ENCODE data around the gene DAAM1. TPM values are rescaled to one million over a fixed set of nuclear protein-coding genes. Genes with fewer than 3 reads are reported as not detected.
A peak's percentile ranks its signal among the peaks of the same experiment; 100 is the strongest.

Gene DAAM1
- polyA plus RNA-seq, 1 donor from 2014 or later: 161 TPM

DNA sequence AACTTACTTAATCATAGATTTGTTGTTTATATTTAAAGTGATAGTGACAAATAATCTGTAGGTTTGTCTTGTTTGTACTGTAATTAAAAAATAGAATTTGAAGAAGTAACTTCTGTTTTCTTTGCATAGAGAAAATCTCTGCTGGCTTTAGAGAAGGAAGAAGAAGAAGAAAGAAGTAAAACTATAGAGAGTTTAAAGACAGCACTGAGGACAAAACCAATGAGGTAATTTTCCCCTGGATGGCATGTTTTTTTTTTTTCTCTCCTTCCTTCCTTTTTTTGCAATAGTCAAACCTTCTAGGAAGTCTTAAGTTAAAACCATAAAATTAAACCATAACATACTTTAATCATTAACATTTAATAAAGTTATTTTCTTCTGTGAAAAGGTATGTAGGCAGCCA lies 131.9 kb downstream of the DAAM1 start:
- no peak for TF ChIP-seq EP300 (conservative IDR thresholded peaks at IDR 0.05; ENCODE audit: poor library complexity, severe bottlenecking)
- TF ChIP-seq EZH2 (IDR thresholded peaks at IDR 0.05; ENCODE audit: borderline replicate concordance, insufficient read depth, low read length, poor library complexity, severe bottlenecking): no peak
- TF ChIP-seq, protein P1, sequence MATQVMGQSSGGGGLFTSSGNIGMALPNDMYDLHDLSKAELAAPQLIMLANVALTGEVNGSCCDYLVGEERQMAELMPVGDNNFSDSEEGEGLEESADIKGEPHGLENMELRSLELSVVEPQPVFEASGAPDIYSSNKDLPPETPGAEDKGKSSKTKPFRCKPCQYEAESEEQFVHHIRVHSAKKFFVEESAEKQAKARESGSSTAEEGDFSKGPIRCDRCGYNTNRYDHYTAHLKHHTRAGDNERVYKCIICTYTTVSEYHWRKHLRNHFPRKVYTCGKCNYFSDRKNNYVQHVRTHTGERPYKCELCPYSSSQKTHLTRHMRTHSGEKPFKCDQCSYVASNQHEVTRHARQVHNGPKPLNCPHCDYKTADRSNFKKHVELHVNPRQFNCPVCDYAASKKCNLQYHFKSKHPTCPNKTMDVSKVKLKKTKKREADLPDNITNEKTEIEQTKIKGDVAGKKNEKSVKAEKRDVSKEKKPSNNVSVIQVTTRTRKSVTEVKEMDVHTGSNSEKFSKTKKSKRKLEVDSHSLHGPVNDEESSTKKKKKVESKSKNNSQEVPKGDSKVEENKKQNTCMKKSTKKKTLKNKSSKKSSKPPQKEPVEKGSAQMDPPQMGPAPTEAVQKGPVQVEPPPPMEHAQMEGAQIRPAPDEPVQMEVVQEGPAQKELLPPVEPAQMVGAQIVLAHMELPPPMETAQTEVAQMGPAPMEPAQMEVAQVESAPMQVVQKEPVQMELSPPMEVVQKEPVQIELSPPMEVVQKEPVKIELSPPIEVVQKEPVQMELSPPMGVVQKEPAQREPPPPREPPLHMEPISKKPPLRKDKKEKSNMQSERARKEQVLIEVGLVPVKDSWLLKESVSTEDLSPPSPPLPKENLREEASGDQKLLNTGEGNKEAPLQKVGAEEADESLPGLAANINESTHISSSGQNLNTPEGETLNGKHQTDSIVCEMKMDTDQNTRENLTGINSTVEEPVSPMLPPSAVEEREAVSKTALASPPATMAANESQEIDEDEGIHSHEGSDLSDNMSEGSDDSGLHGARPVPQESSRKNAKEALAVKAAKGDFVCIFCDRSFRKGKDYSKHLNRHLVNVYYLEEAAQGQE (IDR thresholded peaks at IDR 0.05; ENCODE audit: borderline replicate concordance): no peak
- TF ChIP-seq RAD21 (conservative IDR thresholded peaks at IDR 0.05): no peak
- no peaks in the 10 kb centered on the region for H3K36me3 ChIP-seq (ENCODE audit: insufficient read depth, low read length)
- H3K9me2 ChIP-seq (ENCODE audit: insufficient read depth, low read length): no peaks in the 10 kb centered on the region
- no peak overlapping the region for H3K4me3 ChIP-seq (ENCODE audit: low read length)
- no peaks in the 10 kb centered on the region for H3K9me3 ChIP-seq (ENCODE audit: low read length)
- H4K20me1 ChIP-seq (ENCODE audit: insufficient read depth): no peaks in the 10 kb centered on the region
- no peak overlapping the region for H3K9ac ChIP-seq (ENCODE audit: low read length)
- H2AFZ ChIP-seq (ENCODE audit: low read depth, low read length): no peak overlapping the region
- peak overlapping the region; percentile 15 for H3K27ac ChIP-seq (ENCODE audit: low read length)
- H3K4me2 ChIP-seq (ENCODE audit: low read length): no peak overlapping the region
- H3K79me2 ChIP-seq (replicated peaks; ENCODE audit: insufficient read depth, low read length): no peaks in the 10 kb centered on the region
- no peaks in the 10 kb centered on the region for H3F3A ChIP-seq (ENCODE audit: insufficient read depth, low read length, poor library complexity, severe bottlenecking)
- H3K27me3 ChIP-seq (ENCODE audit: insufficient read depth, low read depth, low read length): no peaks in the 10 kb centered on the region

DNA sequence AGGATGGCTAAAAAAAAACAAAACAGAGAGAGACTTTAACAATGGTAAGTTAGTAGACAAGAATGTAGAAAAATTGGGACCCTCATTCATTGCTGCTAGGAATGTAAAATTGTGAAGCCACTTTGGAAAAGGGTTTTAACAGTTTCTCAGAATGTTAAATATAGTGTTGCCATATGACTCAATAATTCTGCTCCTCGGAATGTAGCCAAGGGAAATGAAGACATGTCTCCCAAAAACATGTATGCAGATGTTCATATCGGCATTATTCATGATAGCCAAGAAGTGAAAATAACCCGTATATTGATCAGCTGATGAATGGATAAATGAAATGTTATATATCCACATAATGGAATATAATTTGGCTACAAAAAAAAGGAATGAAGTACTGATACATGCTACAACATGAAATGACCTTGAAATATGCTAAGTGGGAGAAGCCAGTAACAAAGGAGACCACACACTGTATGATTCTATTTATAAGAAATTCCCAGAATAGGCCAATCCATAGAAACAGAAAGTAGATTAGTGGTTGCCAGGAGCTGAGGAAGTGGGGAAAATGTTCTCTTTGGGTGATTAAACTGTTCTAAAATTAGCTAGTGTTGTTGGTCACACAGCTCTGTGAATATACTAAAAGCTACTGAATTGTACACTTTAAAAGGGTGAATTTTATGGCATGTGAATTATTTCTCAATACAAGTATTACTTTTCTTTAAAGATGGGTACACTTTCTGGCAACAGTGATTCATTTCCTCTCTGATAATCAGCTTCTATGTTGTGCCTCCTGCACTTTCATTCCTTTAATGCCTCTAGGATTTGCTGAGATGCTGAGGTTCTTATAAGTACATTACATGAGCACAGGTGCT lies 132.5 kb downstream of the DAAM1 start:
- no peaks in the 10 kb centered on the region for H3K9me3 ChIP-seq (ENCODE audit: low read length)
- H3K4me3 ChIP-seq (ENCODE audit: low read length): no peak overlapping the region
- no peaks in the 10 kb centered on the region for H3K27me3 ChIP-seq (ENCODE audit: insufficient read depth, low read depth, low read length)
- H3K36me3 ChIP-seq (ENCODE audit: insufficient read depth, low read length): peaks cover 3% of the 10 kb centered on the region
- no peaks in the 10 kb centered on the region for H4K20me1 ChIP-seq (ENCODE audit: insufficient read depth)
- H3F3A ChIP-seq (ENCODE audit: insufficient read depth, low read length, poor library complexity, severe bottlenecking): no peaks in the 10 kb centered on the region
- TF ChIP-seq, protein P2, sequence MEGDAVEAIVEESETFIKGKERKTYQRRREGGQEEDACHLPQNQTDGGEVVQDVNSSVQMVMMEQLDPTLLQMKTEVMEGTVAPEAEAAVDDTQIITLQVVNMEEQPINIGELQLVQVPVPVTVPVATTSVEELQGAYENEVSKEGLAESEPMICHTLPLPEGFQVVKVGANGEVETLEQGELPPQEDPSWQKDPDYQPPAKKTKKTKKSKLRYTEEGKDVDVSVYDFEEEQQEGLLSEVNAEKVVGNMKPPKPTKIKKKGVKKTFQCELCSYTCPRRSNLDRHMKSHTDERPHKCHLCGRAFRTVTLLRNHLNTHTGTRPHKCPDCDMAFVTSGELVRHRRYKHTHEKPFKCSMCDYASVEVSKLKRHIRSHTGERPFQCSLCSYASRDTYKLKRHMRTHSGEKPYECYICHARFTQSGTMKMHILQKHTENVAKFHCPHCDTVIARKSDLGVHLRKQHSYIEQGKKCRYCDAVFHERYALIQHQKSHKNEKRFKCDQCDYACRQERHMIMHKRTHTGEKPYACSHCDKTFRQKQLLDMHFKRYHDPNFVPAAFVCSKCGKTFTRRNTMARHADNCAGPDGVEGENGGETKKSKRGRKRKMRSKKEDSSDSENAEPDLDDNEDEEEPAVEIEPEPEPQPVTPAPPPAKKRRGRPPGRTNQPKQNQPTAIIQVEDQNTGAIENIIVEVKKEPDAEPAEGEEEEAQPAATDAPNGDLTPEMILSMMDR (IDR thresholded peaks at IDR 0.05; ENCODE audit: poor library complexity, severe bottlenecking): no peak
- no peak for TF ChIP-seq SMC3 (conservative IDR thresholded peaks at IDR 0.05; ENCODE audit: poor library complexity)
- no peak for TF ChIP-seq EP300 (conservative IDR thresholded peaks at IDR 0.05; ENCODE audit: poor library complexity, severe bottlenecking)
- TF ChIP-seq RAD21 (conservative IDR thresholded peaks at IDR 0.05): no peak
- no peak for TF ChIP-seq TAF1 (IDR thresholded peaks at IDR 0.05; ENCODE audit: low read depth)
- no peak overlapping the region for H3K4me2 ChIP-seq (ENCODE audit: low read length)
- H3K9ac ChIP-seq (ENCODE audit: low read length): no peak overlapping the region
- no peaks in the 10 kb centered on the region for H3K9me2 ChIP-seq (ENCODE audit: insufficient read depth, low read length)
- peak overlapping the region; percentile 15 for H3K27ac ChIP-seq (ENCODE audit: low read length)
- no peak overlapping the region for H2AFZ ChIP-seq (ENCODE audit: low read depth, low read length)
- H3K79me2 ChIP-seq (replicated peaks; ENCODE audit: insufficient read depth, low read length): no peaks in the 10 kb centered on the region

DNA sequence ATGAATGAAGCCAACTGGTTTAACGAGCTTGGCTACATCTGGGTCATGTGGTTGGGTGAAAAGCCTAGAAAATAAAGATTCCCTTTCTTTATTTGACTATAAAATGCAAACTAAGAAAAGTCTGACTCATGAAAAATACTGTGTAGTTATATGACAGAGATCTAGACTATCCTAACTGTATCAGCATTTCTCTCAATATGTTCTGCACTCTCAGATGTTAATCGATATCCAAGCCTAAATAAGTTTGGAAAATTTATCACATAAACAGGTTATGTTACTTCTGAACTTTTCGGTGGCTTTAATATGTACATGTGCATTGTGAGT lies 133.1 kb downstream of the DAAM1 start:
- TF ChIP-seq, protein P1 (IDR thresholded peaks at IDR 0.05; ENCODE audit: borderline replicate concordance): no peak
- TF ChIP-seq EZH2 (IDR thresholded peaks at IDR 0.05; ENCODE audit: borderline replicate concordance, insufficient read depth, low read length, poor library complexity, severe bottlenecking): no peak
- no peak for TF ChIP-seq SMC3 (conservative IDR thresholded peaks at IDR 0.05; ENCODE audit: poor library complexity)
- TF ChIP-seq TAF1 (IDR thresholded peaks at IDR 0.05; ENCODE audit: low read depth): no peak
- TF ChIP-seq EP300 (conservative IDR thresholded peaks at IDR 0.05; ENCODE audit: poor library complexity, severe bottlenecking): no peak
- TF ChIP-seq RAD21 (conservative IDR thresholded peaks at IDR 0.05): no peak
- no peak for TF ChIP-seq POLR2AphosphoS5 (IDR thresholded peaks at IDR 0.05)
- TF ChIP-seq, protein P2 (IDR thresholded peaks at IDR 0.05; ENCODE audit: poor library complexity, severe bottlenecking): no peak
- no peak for TF ChIP-seq MXI1 (conservative IDR thresholded peaks at IDR 0.05; ENCODE audit: poor library complexity, severe bottlenecking)
- H3K4me2 ChIP-seq (ENCODE audit: low read length): no peak overlapping the region

More for the DNA sequence above, 133.1 kb downstream of the DAAM1 start:
- no peaks in the 10 kb centered on the region for H3K79me2 ChIP-seq (replicated peaks; ENCODE audit: insufficient read depth, low read length)
- no peaks in the 10 kb centered on the region for H3K9me3 ChIP-seq (ENCODE audit: low read length)
- H3F3A ChIP-seq (ENCODE audit: insufficient read depth, low read length, poor library complexity, severe bottlenecking): no peaks in the 10 kb centered on the region
- no peak overlapping the region for H2AFZ ChIP-seq (ENCODE audit: low read depth, low read length)
- H3K27me3 ChIP-seq (ENCODE audit: insufficient read depth, low read depth, low read length): no peaks in the 10 kb centered on the region
- H3K9ac ChIP-seq (ENCODE audit: low read length): no peak overlapping the region
- peak overlapping the region; percentile 10 for H3K27ac ChIP-seq (ENCODE audit: low read length)
- H3K9me2 ChIP-seq (ENCODE audit: insufficient read depth, low read length): no peaks in the 10 kb centered on the region
- no peaks in the 10 kb centered on the region for H4K20me1 ChIP-seq (ENCODE audit: insufficient read depth)
- H3K4me3 ChIP-seq (ENCODE audit: low read length): no peak overlapping the region
- H3K36me3 ChIP-seq (ENCODE audit: insufficient read depth, low read length): peaks cover 3% of the 10 kb centered on the region

Data from neural cell (in vitro differentiated cells).